Vagina (tissue), 2 donors: Measurements from ENCODE around the gene LTO1.
A peak's percentile ranks its signal among the peaks of the same experiment; 100 is the strongest.

Source experiments
- CTCF ChIP-seq, 3 experiments: fragments of 450-650 bp in 2 of 3; fragments of 200-600 bp in 1 of 3; sonication (generic) in 1 of 3; IDR thresholded peaks; one replicate each; pipeline ENCODE4 v1.5.1; 2017 to 2019; ENCODE audit warnings: antibody characterized with exemption in 3 of 3, mild to moderate bottlenecking in 2 of 3, moderate library complexity in 2 of 3
- POLR2A ChIP-seq, 2 donors: fragments of 450-650 bp; IDR thresholded peaks; one replicate each; pipeline ENCODE4 v1.6.1; 2017; ENCODE audit warnings: antibody characterized with exemption in 2 of 2, mild to moderate bottlenecking in 2 of 2, moderate library complexity in 2 of 2

- TF ChIP-seq CTCF (IDR thresholded peaks at IDR 0.05) (peak; percentile 72 to 79 (median 75)), POLR2A (IDR thresholded peaks at IDR 0.05) (no peak)
Measured at GRCh38 chr11:69670158-69670845, 4.9 kb downstream of the LTO1 start.
